Heart left ventricle (tissue), 13 donors: ENCODE data around the gene JUND.

Source experiments
- POLR2A ChIP-seq, 2 donors: fragments of 450-650 bp; IDR thresholded peaks; one replicate each; pipeline ENCODE4 v1.6.1; 2017; ENCODE audit warnings: antibody characterized with exemption in 2 of 2, mild to moderate bottlenecking in 2 of 2, moderate library complexity in 2 of 2
- TF ChIP-seq, protein P1 (sequence below), 12 donors: fragments of 200-600 bp; sonication (generic) in 4 of 12; IDR thresholded peaks; one replicate each; pipeline versions ENCODE4 v1.5.0 to v1.8.0; 2018 to 2022; ENCODE audit warnings: antibody characterized with exemption in 12 of 12, mild to moderate bottlenecking in 5 of 12
- donor health status: ischemic (EF 13 %, LVEDD 7.1; RV severe dilation, severe dysfunction).
- donor health status: DM: no; HTN: yes; CAD: no.
- donor health status: DM: no; HTN: no; CAD: no.
- donor health status: ischemic (EF 25% LVEDD 6.9; RV normal size, moderate dysfunction).
- donor health status: ischemic (EF 25% LVEDD 5.7; RV mildly dilated, moderate dysfunction).
- donor health status: ischemic (EF 35%, LVEDD 5.7; RV mildly dilated, moderate dysfunction).
- donor health status: nonischemic (EF 11% LVEDD 7.7; RV severe dilation, severe dysfunction).
- donor health status: DM: yes; HTN: yes; CAD: no.
- donor health status: PGD.
- donor health status: ischemic (EF 29% LVEDD 5.4; RV normal size, mild dysfunction).
- donor health status: nonischemic (EF 23%, LVEDD 6.1; RV moderate dilation, normal function).

DNA sequence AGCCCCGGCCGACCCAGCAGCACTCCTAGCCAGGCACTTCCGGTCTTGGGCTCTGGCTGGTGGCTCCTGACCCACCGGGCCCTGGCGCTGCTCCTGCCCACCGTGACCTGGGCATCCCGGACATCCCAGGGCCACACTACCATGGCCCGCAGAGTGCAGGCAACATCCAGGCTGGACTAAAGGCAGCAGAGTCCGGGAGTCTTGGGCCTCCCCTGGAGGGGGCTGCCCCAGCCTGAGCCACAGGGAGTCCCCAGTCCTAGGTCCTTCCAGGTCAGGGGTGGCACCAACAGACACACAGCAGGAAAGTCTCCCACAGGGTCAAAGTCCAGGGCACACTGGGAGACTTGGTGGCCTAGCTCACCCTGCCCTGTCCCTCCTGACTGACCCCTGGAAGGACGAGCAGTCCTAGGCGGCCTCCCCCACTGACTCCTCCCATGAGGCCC lies 30.7 kb upstream of the JUND start:
- TF ChIP-seq POLR2A (IDR thresholded peaks at IDR 0.05) = no peak
- TF ChIP-seq, protein P1, sequence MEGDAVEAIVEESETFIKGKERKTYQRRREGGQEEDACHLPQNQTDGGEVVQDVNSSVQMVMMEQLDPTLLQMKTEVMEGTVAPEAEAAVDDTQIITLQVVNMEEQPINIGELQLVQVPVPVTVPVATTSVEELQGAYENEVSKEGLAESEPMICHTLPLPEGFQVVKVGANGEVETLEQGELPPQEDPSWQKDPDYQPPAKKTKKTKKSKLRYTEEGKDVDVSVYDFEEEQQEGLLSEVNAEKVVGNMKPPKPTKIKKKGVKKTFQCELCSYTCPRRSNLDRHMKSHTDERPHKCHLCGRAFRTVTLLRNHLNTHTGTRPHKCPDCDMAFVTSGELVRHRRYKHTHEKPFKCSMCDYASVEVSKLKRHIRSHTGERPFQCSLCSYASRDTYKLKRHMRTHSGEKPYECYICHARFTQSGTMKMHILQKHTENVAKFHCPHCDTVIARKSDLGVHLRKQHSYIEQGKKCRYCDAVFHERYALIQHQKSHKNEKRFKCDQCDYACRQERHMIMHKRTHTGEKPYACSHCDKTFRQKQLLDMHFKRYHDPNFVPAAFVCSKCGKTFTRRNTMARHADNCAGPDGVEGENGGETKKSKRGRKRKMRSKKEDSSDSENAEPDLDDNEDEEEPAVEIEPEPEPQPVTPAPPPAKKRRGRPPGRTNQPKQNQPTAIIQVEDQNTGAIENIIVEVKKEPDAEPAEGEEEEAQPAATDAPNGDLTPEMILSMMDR (IDR thresholded peaks at IDR 0.05) = no peak
